NCI-H187 treated with DMSO at 0.1 percent for 48 hours (cell line): ENCODE data around the gene SLA2.
"Not testable (repeated sequence)": the region's sequence is repeated elsewhere in the genome, so short reads cannot be mapped to it uniquely, and the experiment has no call there.

ENCODE experiments used
- DNase-seq: peaks from one replicate; lab custom pipeline; 2025; lab: John Stamatoyannopoulos, UW

SLA2 gene

DNA sequence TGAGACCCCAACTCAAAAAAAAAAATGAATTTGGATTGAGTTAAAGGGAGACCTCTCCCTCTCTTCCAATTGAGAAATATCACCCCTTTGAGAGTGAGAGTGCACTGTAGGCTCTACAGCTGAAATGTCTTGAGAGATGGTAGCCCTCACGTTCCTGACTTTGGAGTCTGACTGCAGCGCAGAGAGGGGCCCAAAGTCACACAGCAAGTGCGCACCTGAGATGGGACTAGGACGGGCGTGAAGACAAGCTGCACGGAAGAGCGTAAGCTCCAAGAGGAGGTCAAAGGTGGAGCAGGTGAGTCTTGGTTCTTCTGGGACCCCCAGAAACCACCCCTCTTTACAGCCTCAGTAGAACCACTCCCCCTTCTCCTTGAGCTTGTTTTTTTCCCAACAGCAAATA is 643 bp downstream of the SLA2 start:
- DNase-seq = no peak

- DNase-seq = no peak
Observed at GRCh38 chr20:36644706-36645095, 1.3 kb downstream of the SLA2 start.

DNA sequence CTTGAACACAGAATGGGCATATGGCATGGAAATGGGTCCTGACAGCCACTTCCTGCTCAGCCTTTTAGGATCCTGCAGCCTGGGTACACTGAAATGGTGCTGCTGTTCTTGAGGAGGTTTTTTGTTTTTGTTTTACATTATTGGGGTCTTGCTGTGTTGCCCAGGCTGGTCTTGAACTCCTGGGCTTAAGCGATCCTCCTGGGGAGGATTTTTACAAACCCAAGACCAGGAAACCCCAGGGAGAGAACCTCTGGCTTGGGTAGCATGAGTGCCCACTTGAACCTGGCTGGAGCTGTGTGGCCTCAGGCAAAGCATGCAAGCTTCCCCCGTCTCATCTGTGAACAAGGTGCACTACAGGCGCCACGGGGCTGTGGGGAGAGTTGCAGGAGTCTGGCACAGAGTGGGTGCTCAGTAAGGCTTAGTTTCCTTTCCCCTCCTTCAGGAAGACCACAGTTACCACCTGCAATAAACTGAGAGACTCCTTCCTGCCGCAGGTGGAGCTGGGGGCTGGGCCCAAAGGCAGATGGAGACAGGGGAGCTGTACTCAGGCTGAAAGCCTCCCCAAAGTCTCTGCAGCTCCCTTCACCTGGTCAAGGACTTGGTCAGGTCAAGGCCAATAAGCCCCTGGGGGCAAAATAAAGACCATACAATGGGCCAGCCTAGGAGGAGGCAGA is 1.8 kb downstream of the SLA2 start:
- no peak for DNase-seq

DNA sequence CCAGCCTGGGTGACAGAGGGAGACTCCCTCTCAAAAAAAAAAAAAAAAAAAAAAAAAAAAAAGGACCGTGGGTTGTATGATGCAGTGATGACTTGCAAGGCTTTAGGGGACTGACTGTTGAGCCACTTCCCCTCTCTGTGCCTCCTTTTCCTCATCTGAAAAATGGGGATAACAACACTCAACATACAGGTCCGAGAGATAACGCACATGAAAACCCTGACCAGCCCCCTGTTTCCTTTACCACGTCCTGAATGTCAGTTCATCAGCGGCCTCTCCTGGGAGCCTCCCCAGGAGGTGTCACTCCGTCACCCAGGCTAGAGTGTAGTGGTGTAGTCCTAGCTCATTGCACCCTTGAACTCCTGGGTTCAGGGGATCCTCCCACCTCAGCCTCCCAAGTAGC is 3.9 kb downstream of the SLA2 start:
- DNase-seq = no peak

DNA sequence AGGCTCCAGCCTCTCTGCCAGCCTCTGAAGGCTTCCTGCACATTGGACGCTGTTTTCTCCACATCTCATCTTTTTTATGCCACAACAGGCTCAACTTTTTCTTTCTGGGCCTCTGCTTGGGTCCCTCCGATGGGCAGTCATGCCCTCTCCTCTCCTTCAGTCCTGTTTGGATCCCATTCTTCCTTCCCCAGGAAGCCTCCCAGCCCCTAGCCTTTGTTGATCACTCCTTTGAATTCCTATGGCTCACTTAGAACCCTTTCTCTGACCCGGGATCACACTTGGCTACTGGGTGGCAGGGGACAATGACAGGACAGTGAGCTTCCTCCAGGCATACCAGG is 4.5 kb downstream of the SLA2 start:
- DNase-seq = no peak

GRCh38 chr20:36638876-36639400 is 7.1 kb downstream of the SLA2 start:
- not testable (repeated sequence) for DNase-seq

- no peak for DNase-seq
Observed at GRCh38 chr20:36634342-36634741, 11.7 kb downstream of the SLA2 start.

GRCh38 chr20:36633285-36633772 is 12.7 kb downstream of the SLA2 start:
- no peak for DNase-seq

DNA sequence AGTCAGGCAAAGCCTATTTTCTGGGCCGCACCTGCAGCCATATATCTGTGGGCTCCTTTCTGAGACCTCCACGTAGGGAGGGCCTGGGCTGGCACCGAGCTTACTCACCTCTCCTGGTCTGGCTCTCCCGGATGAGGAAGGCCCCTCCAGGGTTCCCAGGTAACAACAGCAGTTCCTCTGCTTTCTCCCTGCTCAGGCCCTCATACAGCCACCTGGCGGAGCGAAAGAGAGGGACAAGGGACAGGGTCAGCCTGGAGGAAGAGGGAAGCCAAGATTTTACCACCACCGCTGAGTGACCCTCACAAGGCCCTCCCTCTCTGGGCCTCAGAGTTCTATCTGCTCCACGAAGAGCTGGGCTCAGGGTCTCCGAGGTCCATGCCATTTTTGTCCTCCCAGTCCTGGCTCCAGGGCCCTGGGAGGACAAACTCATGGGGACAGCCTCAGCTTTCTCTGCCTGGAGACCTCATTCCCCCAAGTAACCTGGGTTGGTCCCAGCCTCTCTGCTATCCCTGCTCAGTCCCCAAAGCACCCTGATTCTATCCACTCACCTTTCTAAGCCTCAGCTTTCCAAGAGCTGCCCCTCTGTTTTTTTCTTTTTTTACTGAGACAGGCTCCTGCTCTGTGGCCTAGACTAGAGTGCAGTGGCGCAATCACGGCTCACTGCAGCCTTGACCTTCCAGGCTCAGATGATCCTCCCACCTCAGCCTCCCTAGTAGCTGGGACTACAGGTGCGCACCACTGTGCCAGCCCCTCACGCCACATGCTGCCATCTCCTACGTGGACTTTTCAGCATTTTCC is 13.3 kb downstream of the SLA2 start:
- no peak for DNase-seq

- DNase-seq = no peak
Observed at GRCh38 chr20:36632147-36632486, 13.9 kb downstream of the SLA2 start.

- no peak for DNase-seq
Observed at GRCh38 chr20:36631646-36632045, 14.3 kb downstream of the SLA2 start.

GRCh38 chr20:36629719-36630681 is 16.0 kb downstream of the SLA2 start:
- no peak for DNase-seq

DNA sequence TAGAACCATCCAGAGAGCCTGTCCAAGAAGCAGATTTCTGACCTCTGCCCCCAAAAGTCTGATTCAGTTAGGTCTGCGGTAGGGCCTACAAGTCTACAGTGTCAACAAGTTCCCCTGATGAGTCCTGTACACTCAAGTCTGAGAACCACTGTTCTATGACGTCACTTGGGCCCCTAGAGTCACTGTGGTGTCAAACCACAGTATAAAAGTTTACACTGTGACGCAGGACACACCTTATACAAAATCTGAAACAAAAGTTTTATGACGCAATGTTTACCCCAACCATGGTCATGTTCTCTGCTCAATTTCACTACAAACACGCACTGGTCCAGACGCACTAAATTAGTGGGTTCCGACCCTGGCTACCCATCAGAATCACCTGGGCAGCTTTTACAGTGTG is 17.9 kb downstream of the SLA2 start:
- no peak for DNase-seq

DNA sequence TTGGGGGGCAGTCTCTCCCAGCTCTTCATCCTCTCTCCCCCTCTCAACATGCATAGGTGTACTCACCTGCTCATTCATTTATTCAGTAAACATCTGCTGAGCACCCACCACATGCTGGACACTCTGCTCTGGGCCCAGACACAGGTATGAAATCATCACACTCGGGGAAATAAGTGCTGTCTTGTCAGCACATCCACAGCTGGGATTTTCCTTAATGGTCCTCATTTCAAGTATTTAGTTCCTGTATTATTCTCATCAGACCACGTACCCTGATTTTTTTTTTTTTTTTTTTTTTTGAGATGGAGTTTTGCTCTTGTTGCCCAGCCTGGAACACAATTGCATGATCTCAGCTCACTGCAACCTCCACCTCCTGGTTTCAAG is 21.1 kb downstream of the SLA2 start:
- no peak for DNase-seq

DNA sequence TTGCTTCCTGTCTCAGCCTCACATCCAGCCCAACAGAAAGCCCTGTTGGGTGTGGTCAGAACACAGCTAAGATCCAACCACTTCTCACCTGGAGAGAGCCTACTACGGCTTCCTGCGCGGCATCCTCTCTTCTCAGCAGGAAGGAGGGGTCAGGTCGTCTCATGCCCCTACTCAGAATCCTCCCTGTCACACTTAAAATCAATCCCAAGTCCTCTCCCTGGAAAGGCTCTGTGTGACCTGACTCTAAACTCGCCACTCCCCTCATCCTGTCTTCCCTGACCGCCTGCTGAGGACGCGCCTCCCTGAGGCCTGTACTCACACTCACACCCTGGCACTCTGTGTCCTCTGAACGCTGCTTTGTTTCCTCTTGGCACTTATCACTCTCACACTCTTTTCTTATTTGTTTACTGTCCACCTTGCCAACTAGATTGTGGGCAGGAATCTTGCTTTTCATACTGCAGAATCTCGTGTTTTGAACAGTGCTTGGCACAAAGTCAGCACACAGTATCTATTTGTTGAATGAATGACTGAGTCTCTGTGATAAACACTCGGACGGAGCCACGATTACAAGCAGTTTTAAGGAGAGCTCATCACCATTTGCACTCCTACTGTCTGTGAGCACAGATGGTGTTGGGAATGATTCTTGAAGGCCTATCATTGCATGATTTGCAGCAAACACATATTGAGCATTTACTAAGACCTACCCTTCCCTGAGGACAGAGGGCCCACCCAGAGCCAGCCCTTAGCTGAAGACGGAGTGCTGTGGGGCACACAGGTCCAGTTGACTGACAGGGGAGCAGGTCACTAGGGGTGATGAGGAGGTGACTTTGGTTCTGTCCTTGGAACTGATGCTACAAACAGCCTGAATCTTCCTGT is 21.7 kb downstream of the SLA2 start:
- no peak for DNase-seq

DNA sequence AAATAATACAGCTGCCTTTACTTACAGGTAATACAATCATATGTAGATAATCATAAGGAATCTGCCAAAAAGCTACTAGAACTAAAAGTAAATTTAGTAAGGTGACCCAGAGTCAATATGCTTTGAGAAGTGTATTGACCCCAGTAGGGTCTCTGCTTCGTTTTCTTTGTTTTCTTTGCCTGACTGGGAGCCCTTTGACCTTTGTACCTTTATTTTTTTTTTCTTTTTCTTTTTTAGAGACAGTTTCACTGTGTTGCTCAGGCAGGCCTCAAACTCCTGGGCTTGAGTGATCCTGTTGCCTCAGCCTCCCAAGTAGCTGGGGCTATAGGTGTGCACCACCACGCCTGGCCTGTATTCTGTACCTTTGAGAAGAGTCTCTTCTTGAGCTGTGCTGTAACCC is 22.6 kb downstream of the SLA2 start:
- no peak for DNase-seq

GRCh38 chr20:36620917-36621316 is 25.1 kb downstream of the SLA2 start:
- no peak for DNase-seq

DNA sequence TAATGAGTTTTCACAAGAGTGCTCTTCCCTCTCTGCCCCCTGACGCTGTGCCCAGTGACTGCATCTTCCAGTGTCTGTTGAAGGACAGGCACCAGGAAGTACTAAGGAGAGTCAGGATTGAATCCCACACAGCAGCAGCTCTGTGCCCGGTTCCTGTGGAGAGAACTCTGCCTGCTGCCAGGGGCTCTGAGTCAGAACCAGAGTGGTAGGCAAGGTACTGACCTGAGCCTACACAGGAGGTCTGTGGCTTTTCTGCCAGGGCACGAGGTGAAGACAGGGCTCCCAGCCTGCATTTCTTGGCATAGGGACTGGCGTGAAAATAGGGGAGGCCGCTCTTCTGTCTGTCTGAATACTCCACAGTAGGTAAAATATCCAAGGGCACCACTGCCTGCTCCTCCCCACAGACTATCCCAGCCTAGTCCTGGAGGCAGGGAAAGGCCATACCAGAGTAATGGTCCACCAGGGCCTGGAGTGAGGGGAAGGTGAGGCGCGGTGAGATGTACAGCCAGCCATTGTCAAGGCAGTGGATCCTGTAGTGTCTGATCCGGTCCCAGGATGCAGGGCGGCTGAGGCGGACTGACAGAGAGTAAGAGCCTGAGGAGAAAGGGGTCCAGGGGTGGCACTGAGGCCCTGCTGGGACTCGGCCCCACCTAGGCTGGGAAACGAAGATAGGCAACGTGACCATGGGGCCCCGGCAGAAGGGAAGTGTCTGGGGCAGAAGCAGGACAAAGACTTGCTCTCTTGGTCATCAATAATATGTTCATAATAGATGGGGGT is 31.0 kb downstream of the SLA2 start:
- DNase-seq = no peak

DNA sequence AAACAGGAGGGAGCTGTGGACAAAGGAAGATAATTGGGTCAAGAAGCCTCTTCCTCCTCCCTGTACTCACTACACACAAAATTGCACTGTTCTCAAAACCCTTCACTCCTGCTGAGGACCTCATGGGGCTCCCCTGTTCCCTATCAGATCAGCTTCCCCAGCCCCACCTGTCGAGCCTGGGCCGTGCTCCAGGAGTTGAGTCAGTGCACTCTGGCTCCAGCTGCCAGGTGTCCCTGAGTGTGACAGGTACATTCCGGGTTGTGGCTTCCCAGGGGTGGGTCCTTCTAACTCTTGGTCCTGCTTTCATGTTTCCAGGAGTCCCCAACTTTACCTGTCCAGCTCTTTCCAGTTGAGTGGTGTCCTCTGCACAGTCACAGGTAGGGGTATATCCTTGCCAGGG is 32.0 kb downstream of the SLA2 start:
- no peak for DNase-seq

- DNase-seq = no peak
Observed at GRCh38 chr20:36611625-36612024, 34.4 kb downstream of the SLA2 start.

DNA sequence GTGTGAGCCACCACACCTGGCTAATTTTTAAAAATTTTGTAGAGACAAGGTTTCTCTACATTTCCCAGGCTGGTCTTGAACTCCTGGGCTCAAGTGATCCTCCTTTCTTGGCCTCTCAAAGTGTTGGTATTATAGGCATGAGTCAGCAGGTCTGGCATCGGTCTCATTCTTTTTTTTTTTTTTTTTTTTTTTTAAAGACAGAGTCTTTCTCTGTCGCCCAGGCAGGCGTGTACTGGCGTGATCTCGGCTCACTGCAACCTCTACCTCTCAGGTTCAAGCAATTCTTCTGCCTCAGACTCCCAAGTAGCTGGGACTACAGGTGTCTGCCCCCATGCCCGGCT is 37.6 kb downstream of the SLA2 start:
- DNase-seq = not testable (repeated sequence)
